Parathyroid adenoma (tissue), 2 donors: ENCODE data around the gene KCNJ15.

Source experiments
- H2AFZ ChIP-seq: fragments of 300-600 bp; sonication (generic); one replicate; pipeline ENCODE4 v1.7.0; 2017; ENCODE audit warnings: antibody characterized with exemption, mild to moderate bottlenecking
- H3K27ac ChIP-seq: fragments of 300-600 bp; sonication (generic); one replicate; pipeline ENCODE4 v1.7.0; 2017
- H3K27me3 ChIP-seq: fragments of 300-600 bp; sonication (generic); one replicate; pipeline ENCODE4 v1.7.0; 2017; ENCODE audit warnings: low read length; ENCODE audit not compliant: control insufficient read depth, insufficient read depth
- H3K36me3 ChIP-seq: fragments of 300-600 bp; sonication (generic); one replicate; pipeline ENCODE4 v1.7.0; 2017; ENCODE audit warnings: low read length; ENCODE audit not compliant: control insufficient read depth, insufficient read depth
- H3K4me1 ChIP-seq: fragments of 300-600 bp; sonication (generic); one replicate; pipeline ENCODE4 v1.7.0; 2017; ENCODE audit warnings: control low read depth
- H3K4me2 ChIP-seq: fragments of 300-600 bp; sonication (generic); one replicate; pipeline ENCODE4 v1.7.0; 2017; ENCODE audit warnings: low read length
- H3K4me3 ChIP-seq: fragments of 300-600 bp; sonication (generic); one replicate; pipeline ENCODE4 v1.7.0; 2017; ENCODE audit warnings: low read depth, low read length
- H3K79me2 ChIP-seq: fragments of 300-600 bp; sonication (generic); one replicate; pipeline ENCODE4 v1.7.0; 2017; ENCODE audit warnings: control low read depth
- H3K9ac ChIP-seq: fragments of 300-600 bp; sonication (generic); one replicate; pipeline ENCODE4 v1.7.0; 2017; ENCODE audit warnings: mild to moderate bottlenecking
- H3K9me3 ChIP-seq: fragments of 300-600 bp; sonication (generic); one replicate; pipeline ENCODE4 v1.7.0; 2017; ENCODE audit warnings: low read length; ENCODE audit not compliant: control insufficient read depth
- CTCF ChIP-seq: fragments of 300-600 bp; sonication (generic); IDR thresholded peaks from one replicate; pipeline ENCODE4 v1.7.0; 2017; ENCODE audit warnings: antibody characterized with exemption, mild to moderate bottlenecking
- donor health status: primary hyperparathyroidism.

The KCNJ15 gene

GRCh38 chr21:38325731-38326420 lies 69.1 kb downstream of the KCNJ15 start:
- Histone ChIP-seq H3K9me3 (no peaks in the 10 kb centered on the region), H3K36me3 (no peaks in the 10 kb centered on the region), H3K27me3 (peaks cover 7% of the 10 kb centered on the region), H3K27ac (no peak overlapping the region), H3K4me1 (no peaks in the 10 kb centered on the region), H3K4me3 (no peak overlapping the region), H3K79me2 (no peaks in the 10 kb centered on the region), H3K9ac (no peak overlapping the region), H3K4me2 (no peak overlapping the region), H2AFZ (no peak overlapping the region)
- no peak for TF ChIP-seq CTCF

- H3K27me3 ChIP-seq: peaks cover 7% of the 10 kb centered on the region
- H3K4me2 ChIP-seq: no peak overlapping the region
- TF ChIP-seq CTCF: no peak
These were observed 69.6 kb downstream of the KCNJ15 start for GRCh38 chr21:38326429-38326828.

GRCh38 chr21:38326899-38327298 lies 70.1 kb downstream of the KCNJ15 start:
- TF ChIP-seq CTCF: no peak
- no peak overlapping the region for H3K4me3 ChIP-seq
- no peak overlapping the region for H3K27ac ChIP-seq
- H3K4me2 ChIP-seq: no peak overlapping the region
- no peak overlapping the region for H2AFZ ChIP-seq
- H3K79me2 ChIP-seq: no peaks in the 10 kb centered on the region
- no peaks in the 10 kb centered on the region for H3K9me3 ChIP-seq
- no peaks in the 10 kb centered on the region for H3K36me3 ChIP-seq
- H3K9ac ChIP-seq: no peak overlapping the region
- peaks cover 7% of the 10 kb centered on the region for H3K27me3 ChIP-seq
- no peaks in the 10 kb centered on the region for H3K4me1 ChIP-seq

More at GRCh38 chr21:38326429-38326828, 69.6 kb downstream of the KCNJ15 start:
- Histone ChIP-seq H3K9ac (no peak overlapping the region), H3K79me2 (no peaks in the 10 kb centered on the region), H2AFZ (no peak overlapping the region), H3K36me3 (no peaks in the 10 kb centered on the region), H3K4me1 (no peaks in the 10 kb centered on the region), H3K4me3 (no peak overlapping the region), H3K9me3 (no peaks in the 10 kb centered on the region), H3K27ac (no peak overlapping the region)

- H3K79me2 ChIP-seq: no peaks in the 10 kb centered on the region
- no peak for TF ChIP-seq CTCF
These were observed 71.2 kb downstream of the KCNJ15 start for GRCh38 chr21:38327984-38328383.

GRCh38 chr21:38329162-38329561 lies 72.4 kb downstream of the KCNJ15 start:
- Histone ChIP-seq H3K9ac (no peak overlapping the region), H3K27me3 (peaks cover 4% of the 10 kb centered on the region), H3K4me3 (no peak overlapping the region), H2AFZ (no peak overlapping the region), H3K79me2 (no peaks in the 10 kb centered on the region), H3K4me1 (no peaks in the 10 kb centered on the region), H3K4me2 (no peak overlapping the region), H3K9me3 (no peaks in the 10 kb centered on the region), H3K36me3 (no peaks in the 10 kb centered on the region), H3K27ac (no peak overlapping the region)
- TF ChIP-seq CTCF: no peak

More at GRCh38 chr21:38327984-38328383, 71.2 kb downstream of the KCNJ15 start:
- no peak overlapping the region for H3K9ac ChIP-seq
- no peak overlapping the region for H3K27ac ChIP-seq
- no peaks in the 10 kb centered on the region for H3K4me1 ChIP-seq
- no peaks in the 10 kb centered on the region for H3K36me3 ChIP-seq
- H3K4me2 ChIP-seq: no peak overlapping the region
- H3K4me3 ChIP-seq: no peak overlapping the region
- peaks cover 4% of the 10 kb centered on the region for H3K27me3 ChIP-seq
- H2AFZ ChIP-seq: no peak overlapping the region
- no peaks in the 10 kb centered on the region for H3K9me3 ChIP-seq
